HuH-7 (cell line): ENCODE data around the gene IFNA16.
"Not testable (repeated sequence)": the region's sequence is repeated elsewhere in the genome, so short reads cannot be mapped to it uniquely, and the experiment has no call there.

Experiments used
- DNase-seq: peaks from one replicate; pipeline ENCODE4 v3.0.0; 2011; ENCODE audit warnings: low spot score

IFNA16 gene

GRCh38 chr9:21194867-21195776 lies 22.0 kb downstream of the IFNA16 start:
- not testable (repeated sequence) for DNase-seq

DNA sequence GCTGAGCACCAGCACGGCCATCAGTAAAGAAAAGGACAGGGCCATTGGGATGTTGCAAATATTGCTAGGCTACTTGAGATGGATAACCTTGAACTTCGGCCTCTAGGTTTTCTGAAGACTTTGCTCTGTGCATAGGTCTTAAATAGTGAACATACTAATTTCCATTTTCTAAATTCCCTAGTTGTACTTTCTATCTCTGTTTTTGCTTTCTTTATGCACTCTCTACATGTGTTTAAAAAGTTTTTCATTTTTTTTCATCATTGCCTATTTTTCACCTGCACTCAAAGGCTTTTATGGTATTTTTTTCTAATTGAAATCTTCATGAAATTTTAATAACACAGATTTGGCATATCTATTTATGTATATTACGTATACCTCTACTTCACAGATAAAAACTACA lies 29.6 kb downstream of the IFNA16 start, which contains the start of gene IFNA4:
Gene IFNA4 (minus strand): TSS at position 101 of the 400 bp plus-strand sequence. CDS start 56 bp downstream, at position 45.
- DNase-seq: not testable (repeated sequence)

DNA sequence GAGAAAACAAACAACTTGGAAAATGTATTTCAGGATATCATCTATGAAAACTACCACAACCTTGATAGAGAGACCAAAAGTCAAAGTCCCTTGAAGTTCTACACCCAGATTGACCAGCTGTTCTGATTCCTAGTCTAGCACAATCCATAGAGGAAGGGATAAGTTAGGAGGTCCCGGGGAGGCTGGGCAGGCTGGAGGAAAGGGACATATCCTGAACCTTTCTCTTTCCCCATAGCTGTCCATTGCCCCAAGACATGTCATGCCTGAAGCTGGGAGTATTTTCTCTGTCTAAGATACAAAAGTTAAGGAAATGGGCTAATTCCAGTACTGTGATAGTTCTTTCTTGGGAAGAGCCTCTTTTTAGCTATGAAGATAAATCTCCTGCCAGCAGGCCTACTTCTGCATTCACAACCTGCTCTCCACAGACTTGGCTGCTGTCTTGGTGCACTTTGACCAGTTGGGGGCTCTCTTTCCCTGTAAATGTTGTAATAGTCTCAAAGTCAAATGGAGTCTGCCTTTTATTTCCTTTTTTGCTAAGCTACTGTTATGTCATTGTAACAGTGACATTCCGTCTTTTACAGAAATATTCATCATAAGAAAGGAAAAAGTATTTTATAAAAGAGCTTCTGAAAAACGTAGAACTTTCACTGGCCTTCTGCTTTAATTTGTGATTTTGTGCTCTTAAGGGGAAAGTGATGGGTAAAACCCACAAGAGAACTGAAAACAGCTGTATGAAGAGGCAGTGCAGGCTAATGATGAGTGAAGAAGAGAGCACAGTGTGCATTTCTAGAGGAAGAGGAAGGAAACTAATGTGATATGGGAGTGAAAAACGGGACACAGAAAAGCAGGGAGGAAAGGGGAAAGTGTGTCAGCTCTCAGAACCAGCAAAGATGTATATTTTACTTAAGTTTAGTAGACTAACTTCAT lies 34.0 kb downstream of the IFNA16 start:
- not testable (repeated sequence) for DNase-seq

GRCh38 chr9:21174671-21175070 lies 42.4 kb downstream of the IFNA16 start:
- no peak for DNase-seq

GRCh38 chr9:21172156-21172555 lies 45.0 kb downstream of the IFNA16 start:
- no peak for DNase-seq

GRCh38 chr9:21171351-21171750 lies 45.8 kb downstream of the IFNA16 start:
- DNase-seq: no peak

DNA sequence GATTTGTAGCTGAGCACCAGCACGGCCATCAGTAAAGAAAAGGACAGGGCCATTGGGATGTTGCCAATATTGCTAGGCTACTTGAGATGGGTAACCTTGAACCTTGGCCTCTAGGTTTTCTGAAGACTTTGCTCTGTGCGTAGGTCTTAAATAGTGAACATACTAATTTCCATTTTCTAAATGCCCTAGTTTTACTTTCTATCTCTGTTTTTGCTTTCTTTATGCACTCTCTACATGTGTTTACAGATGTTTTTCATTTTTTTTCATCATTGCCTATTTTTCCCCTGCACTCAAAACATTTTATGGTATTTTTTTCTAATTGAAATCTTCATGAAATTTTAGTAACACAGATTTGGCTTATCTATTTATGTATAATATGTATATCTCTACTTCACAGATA lies 50.6 kb downstream of the IFNA16 start, which contains the start of gene IFNA21:
Gene IFNA21 (minus strand): TSS at position 101 of the 400 bp plus-strand sequence. CDS start 48 bp downstream, at position 53.
- DNase-seq: not testable (repeated sequence)
